GM18498 (cell line): Measurements from ENCODE around the gene DDN.

Experiments
- ATAC-seq: cut with Tn5 transposase; IDR thresholded peaks from one replicate; pipeline ENCODE4 v1.9.1; 2021; ENCODE audit warnings: mild to moderate bottlenecking, moderate library complexity; ENCODE audit not compliant: unreplicated experiment

DDN gene

GRCh38 chr12:48999371-49000131, at the start of gene DDN:
Gene DDN (minus strand): TSS chr12:48999375. CDS start chr12:48999287, 88 bp downstream.
- ATAC-seq: no peak

- no peak for ATAC-seq
Observed at GRCh38 chr12:49048953-49049352, 49.8 kb upstream of the DDN start.

DNA sequence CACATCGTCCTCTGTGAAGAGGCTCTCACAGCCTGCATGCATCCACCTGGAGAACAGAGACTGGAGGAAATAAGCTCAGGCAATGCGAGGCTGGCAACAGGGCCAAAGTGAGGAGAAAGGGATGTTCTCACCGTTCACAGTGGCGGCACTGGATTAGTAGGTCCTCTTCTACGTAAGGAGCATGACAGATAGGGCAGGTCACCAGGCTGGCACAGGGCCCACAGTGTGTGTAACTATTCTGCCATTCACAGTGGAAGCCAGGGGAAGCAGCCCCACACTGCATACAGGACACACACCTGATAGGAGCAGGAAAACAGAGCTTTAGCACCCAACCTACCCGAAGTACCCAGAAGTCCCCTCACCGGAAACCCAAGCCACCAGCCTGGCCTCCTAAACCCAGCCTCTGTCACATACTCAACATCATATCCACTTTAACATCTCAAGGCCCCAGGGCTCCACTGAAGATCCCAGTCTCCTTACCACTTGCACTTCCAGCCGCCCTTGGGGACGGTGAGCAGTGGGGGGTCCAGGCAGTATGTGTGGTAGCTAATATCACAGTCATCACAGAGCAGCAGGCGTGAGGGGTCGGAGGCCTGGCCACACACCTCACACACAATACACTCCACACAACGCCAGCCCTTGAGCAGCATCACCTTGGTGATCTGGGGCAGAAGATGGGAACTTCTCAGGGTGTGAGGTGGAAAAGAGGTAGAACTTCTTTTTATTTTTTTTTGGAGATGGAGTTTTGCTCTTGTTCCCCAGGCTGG, 47.1 kb upstream of the DDN start:
- no peak for ATAC-seq

GRCh38 chr12:49044660-49045059, 45.5 kb upstream of the DDN start:
- no peak for ATAC-seq

DNA sequence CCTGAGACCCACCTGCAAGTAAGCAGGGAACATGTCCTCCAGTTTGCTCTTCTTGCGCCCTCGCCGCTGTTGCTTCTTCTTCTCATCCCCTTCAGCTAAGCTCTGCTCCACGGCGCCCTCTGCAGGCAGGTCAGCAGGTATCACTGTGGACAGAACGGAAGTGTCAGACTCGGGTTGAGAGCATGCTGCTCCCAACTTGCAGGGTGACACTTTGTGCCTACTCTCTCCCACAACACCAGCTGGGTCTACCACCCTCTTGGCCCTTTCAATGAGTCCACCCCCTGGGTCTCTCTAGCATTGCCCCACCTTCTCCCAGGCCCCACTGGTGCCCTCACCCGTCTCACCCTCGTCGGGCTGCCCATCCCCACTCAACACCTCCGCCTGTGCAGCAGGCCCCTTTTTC, 44.7 kb upstream of the DDN start:
- ATAC-seq: no peak

DNA sequence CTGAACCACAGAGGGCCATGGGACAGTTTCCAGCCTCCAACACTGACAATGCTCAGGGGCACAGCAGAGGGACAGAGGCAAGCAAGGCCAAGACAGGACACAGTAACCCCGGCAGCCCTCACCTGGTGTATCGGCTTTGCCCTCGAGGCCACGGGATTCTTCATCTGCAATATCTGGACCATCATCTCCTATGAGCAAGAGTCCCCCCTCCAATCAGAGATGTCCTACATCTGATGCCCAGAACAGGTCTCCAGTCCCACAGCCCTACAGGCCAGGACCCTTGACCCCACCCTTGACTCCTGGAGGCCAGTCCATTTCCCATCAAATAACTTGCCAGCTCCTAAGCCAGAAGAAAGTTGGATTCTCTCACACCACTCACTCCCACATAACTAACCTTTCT, 44.1 kb upstream of the DDN start:
- no peak for ATAC-seq

- ATAC-seq: no peak
Observed at GRCh38 chr12:49041881-49042484, 42.8 kb upstream of the DDN start.

- no peak for ATAC-seq
Observed at GRCh38 chr12:49041036-49041880, 42.1 kb upstream of the DDN start.

DNA sequence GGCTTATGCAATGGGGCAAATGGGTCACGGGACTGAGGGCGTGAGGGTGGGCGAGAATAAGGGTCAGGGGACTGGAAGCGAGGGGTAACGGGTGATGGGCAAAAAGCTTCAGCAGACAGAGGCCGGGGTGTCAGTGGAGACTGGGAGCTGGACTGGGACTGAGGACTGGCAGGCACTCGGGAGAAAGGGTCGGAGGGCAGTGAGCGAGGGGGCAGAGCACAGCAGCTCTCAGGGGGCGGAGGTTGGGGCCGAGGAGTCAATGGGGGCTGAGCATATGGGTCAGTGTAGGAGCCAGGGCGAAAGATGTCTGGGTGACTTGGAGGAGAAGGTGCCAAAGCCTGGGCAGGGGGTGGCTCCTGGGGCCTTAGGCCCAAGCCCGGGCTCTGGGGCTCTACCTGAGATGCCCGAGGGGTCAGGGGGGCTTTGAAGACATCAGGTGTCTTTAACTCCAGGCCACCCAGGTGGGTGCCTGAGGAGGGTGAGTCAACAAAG, 41.2 kb upstream of the DDN start:
- ATAC-seq: no peak

GRCh38 chr12:49039421-49040363, 40.5 kb upstream of the DDN start:
- no peak for ATAC-seq

GRCh38 chr12:49038291-49038955, 39.2 kb upstream of the DDN start:
- no peak for ATAC-seq

GRCh38 chr12:49037947-49038237, 38.7 kb upstream of the DDN start:
- no peak for ATAC-seq

DNA sequence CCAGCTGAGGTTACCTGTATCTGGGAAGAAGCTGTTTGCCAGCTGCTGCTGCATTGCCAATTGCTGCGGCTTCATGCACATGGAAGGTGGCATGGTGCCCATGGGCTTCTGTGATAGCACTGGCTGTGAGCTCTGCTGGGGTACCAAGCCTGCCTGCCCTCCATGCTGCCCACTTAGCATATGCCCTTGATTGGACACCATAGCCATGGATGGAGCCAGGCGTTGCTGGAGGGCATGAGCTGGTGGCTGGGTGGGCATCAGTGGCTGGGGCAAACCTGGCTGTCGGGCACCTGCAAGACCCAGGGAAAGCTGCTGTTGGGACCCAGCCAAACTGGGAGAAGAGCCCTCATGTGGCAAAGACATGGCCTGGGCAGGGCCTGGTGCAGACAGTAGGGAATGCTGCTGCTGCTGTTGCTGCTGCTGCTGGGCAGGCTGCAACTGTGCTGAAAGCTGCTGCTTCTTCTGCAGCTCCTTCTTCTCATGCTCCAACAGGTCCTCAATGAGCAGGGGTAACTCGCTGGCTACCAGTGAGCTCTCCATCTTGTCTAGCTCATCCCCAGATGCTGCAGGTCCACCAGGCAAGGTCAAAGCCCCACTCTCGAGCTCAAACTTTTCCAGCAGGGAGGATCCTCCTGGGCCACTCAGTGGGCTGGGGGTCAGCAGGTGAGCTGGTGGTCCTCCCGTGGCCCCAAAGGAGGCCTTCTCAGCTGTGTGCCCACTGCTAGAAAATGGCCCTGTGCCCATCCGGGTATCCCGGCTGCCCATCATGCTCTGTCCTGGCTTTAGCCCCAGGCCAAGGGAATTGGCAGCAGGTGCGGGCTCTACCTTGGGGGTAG, 38.2 kb upstream of the DDN start:
- ATAC-seq: no peak

DNA sequence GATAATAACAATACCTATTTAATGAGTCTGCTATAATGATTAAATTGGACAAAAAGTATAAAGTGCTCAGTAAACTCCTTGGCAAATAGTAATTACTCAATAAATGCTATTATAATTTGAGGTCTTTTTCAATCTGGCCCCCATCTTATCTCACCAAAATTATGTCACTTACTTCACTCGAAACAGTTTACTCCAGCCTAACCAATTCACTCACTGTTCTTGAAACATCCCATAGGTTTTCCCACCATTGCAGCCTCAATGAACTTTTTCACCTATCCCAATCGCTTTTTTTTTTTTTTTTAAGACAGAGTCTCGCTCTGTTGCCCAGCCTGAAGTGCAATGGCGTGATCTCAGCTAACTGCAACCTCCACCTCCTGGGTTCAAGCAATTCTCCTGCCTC, 36.9 kb upstream of the DDN start:
- ATAC-seq: no peak

DNA sequence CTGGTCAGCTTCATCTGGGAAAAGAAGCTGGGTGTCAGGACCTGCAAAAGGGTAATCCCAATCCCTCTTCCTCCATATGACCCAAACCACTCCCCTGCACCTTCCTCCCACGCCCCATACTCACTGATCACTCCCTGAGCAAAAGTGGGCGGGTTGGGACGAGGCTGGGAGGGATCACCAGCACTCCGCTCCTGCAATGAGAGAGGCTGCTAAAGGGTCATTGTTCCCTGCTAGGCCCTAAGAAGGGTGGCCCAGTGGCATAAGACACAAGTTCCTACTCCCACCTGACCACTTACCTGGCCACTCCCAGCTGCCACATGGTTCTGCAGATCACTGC, 35.1 kb upstream of the DDN start:
- no peak for ATAC-seq

DNA sequence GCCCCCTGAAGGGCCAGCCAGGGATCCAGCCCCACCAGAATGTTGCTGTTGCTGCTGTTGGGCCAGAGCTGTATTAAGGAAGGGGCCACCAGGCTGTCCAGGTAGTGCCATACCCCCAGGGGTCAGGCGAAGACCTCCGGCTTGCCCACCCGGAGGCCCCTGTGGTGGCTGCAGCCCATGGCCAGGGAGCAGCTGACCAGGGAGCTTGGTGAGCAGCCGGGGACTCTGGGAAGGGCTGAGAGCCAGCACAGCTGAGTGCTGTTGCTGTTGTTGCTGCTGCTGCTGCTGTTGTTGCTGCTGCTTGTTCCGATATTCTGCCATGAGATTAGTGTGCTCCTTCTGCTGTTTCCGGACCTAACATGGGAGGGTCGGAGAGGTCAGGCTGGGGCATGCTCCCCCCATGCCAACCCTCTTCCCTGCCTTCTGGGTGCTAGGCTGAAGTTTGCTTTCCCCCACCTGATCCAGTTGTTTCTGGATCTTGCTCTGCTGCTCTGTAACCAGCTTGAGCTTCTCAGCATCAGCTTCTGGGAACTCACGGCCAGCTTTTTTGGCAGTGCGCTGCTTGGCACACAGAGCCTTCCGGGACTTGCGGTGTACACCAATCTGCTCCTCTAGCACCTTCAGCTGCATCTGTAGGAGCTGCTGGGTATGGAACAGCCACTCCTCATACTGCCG, 34.6 kb upstream of the DDN start:
- ATAC-seq: no peak

DNA sequence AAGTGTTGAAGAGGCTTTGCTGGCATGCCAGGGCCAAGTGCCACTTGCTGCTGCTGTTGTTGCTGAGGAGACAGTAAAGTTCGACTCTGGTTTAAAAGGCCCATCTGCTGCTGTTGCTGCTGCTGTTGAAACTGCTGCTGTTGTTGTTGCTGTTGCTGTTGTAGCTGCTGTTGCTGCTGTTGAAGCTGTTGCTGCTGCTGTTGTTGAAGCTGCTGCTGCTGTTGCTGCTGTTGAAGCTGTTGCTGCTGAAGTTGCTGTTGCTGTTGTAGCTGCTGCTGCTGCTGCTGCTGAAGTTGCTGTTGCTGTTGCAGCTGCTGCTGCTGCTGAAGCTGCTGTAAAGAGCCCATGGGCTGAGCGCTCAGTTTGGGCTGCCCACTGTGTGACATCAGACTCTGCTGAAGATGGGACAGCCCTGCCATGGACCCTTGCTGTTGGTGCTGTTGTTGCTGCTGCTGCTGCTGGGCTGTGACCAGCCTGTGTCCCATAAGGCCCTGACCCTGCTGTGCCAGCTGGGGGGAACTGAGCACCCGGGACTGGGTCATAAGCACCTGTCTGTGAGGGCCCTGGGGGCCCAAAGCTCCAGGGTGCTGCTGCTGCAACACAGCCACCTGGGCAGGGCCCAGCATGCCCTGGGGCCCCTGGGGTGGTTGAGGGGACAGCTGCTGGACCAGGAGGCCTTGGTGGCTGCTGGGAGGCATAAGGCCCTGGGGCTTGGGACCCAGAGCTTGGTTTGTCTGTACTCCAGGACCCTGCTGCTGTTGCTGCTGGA, 33.7 kb upstream of the DDN start:
- no peak for ATAC-seq
